Stimulated activated CD4-positive, alpha-beta T cell treated with anti-CD3 and anti-CD28 coated beads, Interleukin-1b, Interleukin-23, amount 100 ng/mL, for 1 hour (primary cell): ENCODE results near the gene DYNLL2.
"Not testable (repeated sequence)": the region's sequence is repeated elsewhere in the genome, so short reads cannot be mapped to it uniquely, and the experiment has no call there.

Experiments
- DNase-seq, 2 donors: peaks; one replicate each; pipeline ENCODE4 v3.0.0-alpha.2; 2020; ENCODE audit warnings: low read depth in 2 of 2

DYNLL2 gene

GRCh38 chr17:58101898-58102297 lies 18.7 kb downstream of the DYNLL2 start:
- not testable (repeated sequence) for DNase-seq

- no peak for DNase-seq
These were observed 21.9 kb downstream of the DYNLL2 start for GRCh38 chr17:58105093-58105492.

- no peak for DNase-seq
These were observed 24.1 kb downstream of the DYNLL2 start for GRCh38 chr17:58107306-58107705.

DNA sequence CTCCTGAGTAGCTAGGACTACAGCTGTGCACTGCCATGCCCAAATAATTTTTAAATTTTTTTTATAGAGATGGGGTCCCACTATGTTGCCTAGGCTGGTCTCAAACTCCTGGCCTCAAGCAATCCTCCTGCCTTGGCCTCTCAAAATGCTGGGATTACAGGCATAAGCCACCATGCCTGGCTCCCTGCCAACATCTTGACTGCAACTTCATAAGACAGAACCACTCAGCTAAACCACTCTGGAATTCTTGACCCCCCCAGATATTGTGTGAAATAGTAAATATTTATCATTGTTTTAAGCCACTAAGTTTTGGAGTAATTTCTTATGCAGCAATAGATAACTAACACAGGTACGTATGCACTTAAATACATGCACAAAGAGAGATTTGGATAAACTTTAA lies 26.0 kb downstream of the DYNLL2 start:
- no peak for DNase-seq

DNA sequence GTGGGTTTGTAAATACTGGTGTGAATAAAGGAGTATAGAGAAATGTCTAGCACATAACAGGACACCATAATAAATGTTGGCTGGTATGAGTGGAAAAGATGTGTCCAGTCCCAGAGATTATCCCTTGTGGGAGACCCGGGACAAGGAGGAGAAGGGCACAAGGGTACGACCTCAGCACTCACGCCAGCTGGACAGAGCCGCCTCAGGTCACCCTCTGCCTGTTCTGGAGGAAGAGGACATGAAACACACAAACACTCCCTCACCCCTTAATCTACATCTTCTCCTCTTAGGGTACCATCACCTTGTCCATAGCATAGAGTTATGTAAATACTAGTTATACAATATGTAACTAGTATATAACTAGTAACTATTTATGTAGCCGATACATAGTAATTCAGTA lies 26.8 kb downstream of the DYNLL2 start:
- DNase-seq: no peak

GRCh38 chr17:58111676-58112075 lies 28.5 kb downstream of the DYNLL2 start:
- no peak for DNase-seq

GRCh38 chr17:58112970-58113631 lies 29.9 kb downstream of the DYNLL2 start:
- peak; percentile 65 to 88 for DNase-seq

- no peak for DNase-seq
These were observed 30.7 kb downstream of the DYNLL2 start for GRCh38 chr17:58113947-58114346.

GRCh38 chr17:58117382-58117781 lies 34.2 kb downstream of the DYNLL2 start:
- DNase-seq: no peak

DNA sequence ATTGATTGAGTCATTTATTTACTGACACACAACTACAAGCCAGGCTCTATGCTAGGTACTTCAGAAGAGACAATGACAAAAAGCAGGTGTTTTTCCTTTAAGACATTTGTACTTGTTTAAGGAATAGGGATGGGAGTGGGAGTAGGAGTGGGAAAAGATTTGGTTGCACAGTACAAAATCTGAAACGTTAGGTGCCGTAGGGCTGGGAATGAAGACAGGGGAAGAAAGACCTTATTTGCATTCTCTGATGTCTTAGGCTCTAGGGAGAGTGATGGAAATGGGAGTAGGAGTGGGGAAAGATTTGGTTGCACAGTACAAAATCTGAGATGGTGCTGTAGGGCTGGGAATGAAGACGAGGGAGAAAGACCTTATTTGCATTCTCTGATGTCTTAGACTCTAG lies 36.3 kb downstream of the DYNLL2 start:
- DNase-seq: no peak

DNA sequence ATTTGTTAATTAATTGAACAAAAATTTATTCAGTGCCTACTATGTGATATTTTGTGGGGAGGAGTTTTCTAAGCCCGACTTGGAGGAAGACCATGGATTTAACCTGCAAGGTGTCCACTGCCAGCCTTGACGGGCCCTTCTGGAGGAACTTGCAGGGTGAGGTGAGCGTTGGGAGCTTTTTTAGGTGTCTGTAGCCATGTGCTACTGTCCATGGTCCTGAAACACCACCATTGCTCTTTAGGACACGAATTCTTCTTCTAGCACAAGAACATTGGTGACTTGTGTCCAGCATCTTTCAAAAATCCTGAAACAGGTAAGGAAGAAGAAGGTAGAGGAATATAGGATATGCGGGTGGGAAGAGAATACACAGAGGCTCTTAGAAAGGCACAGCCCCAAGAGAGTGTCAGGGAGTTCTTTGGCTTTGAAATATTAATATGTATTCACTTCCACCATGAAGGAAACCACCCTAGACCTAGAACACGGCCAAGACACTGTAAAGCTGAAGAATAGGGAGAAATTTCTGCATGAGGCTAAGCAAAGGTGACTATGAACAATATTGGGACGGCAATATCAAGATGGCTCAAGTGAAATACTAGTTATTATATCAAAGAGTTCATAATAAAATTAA lies 37.1 kb downstream of the DYNLL2 start:
- DNase-seq: peak in 1 of 2 donors; percentile 24

GRCh38 chr17:58121925-58122324 lies 38.7 kb downstream of the DYNLL2 start:
- peak in 1 of 2 donors; percentile 5 for DNase-seq

DNA sequence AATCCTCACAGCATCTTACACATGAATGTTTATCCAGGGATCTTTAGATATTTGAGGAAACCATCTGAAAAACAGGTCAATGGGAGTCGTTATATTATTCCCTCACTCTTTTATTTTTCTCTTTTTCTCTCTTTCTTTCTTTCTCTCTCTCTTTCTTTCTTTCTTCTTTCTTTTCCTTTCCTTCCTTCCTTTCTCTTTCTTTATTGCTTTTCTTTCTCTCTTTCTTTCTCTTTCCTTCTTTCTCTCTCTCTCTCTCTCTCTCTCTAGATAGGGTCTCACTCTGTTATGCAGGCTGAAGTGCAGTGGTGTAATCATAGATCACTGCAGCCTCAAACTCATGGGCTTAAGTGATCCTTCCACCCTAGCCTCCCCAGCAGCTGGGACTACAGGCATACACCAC lies 44.6 kb downstream of the DYNLL2 start:
- DNase-seq: no peak

DNA sequence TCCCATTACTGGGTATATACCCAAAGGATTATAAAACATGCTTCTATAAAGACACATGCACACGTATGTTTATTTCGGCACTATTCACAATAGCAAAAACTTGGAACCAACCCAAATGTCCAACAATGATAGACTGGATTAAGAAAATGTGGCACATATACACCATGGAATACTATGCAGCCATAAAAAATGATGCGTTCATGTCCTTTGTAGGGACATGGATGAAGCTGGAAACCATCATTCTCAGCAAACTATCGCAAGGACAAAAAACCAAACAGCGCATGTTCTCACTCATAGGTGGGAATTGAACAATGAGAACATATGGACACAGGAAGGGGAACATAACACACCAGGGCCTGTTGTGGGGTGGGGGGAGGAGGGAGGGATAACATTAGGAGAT lies 49.5 kb downstream of the DYNLL2 start:
- not testable (repeated sequence) for DNase-seq

GRCh38 chr17:58136669-58137279 lies 53.6 kb downstream of the DYNLL2 start:
- DNase-seq: no peak

GRCh38 chr17:58141505-58141904 lies 58.3 kb downstream of the DYNLL2 start:
- DNase-seq: no peak

GRCh38 chr17:58143335-58143734 lies 60.1 kb downstream of the DYNLL2 start:
- DNase-seq: not testable (repeated sequence)

DNA sequence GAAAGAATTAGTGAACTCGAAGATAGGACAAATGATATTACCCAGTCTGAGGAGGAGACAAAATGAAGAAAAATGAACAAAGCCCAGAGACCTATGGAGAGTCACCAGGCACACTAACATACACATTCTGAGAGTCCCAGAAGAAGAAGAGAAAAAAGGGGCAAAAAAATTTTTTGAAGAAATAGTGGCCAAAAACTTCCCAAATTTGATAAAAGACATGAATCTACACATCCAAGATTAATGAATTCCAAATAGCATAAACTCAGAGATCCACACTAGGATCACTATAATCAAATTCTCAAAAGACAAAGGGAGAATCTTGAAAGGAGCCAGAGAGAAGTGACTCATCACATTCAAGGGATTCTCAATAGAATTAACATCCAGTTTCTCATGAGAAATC lies 61.6 kb downstream of the DYNLL2 start:
- DNase-seq: no peak
